PC-3 (cell line): Measurements from ENCODE around the gene ZNF606. TPM values are rescaled to one million over a fixed set of nuclear protein-coding genes. Genes with fewer than 3 reads are reported as not detected.

Source experiments
- ATAC-seq: fragments of 200-7000 bp; cut with Tn5 transposase; 2 replicates; pipeline ENCODE4 v1.9.1; 2020; ENCODE audit warnings: mild to moderate bottlenecking, moderate library complexity
- BruUV-seq: library from RNA; stranded (reverse); fragments of 400-500 nt; replicated peaks from 2 replicates; lab custom pipeline; 2021; lab: Mats Ljungman, UMichigan
- CTCF ChIA-PET: fragments of 300-600 bp; sonication (Branson Sonifier 250); formaldehyde crosslinking; loops from one replicate; lab custom pipeline; 2022; ENCODE audit warnings: antibody characterized with exemption; lab: Charles Lee
- POLR2A ChIA-PET: fragments of 300-600 bp; sonication (Branson Sonifier 250); formaldehyde crosslinking; loops from one replicate; lab custom pipeline; 2022; ENCODE audit warnings: antibody characterized with exemption; ENCODE audit not compliant: unreplicated experiment; lab: Charles Lee
- DNase-seq: peaks from one replicate; pipeline ENCODE4 v3.0.0-alpha.2; 2015
- H2AFZ ChIP-seq: fragments of 300-600 bp; sonication (generic); 2 replicates; pipeline ENCODE4 v1.6.0; 2016; ENCODE audit warnings: antibody characterized with exemption, low read length
- H3F3A ChIP-seq: fragments of 300-600 bp; sonication (generic); one replicate; pipeline ENCODE4 v1.6.0; 2017; ENCODE audit warnings: antibody characterized with exemption, low read length, control low read depth, mild to moderate bottlenecking; ENCODE audit not compliant: unreplicated experiment
- H3K27ac ChIP-seq: fragments of 300-600 bp; sonication (generic); 2 replicates; pipeline ENCODE4 v1.5.1; 2016; ENCODE audit warnings: mild to moderate bottlenecking, low read length
- H3K27me3 ChIP-seq: fragments of 300-600 bp; sonication (generic); 2 replicates; pipeline ENCODE4 v1.6.1; 2016; ENCODE audit warnings: low read length, mixed read lengths
- H3K36me3 ChIP-seq: fragments of 300-600 bp; sonication (generic); 2 replicates; pipeline ENCODE4 v1.6.1; 2016; ENCODE audit warnings: low read depth, mixed run types, low read length, mixed read lengths
- H3K4me1 ChIP-seq: fragments of 300-600 bp; sonication (generic); 2 replicates; pipeline ENCODE4 v1.5.1; 2016; ENCODE audit warnings: low read length; ENCODE audit not compliant: insufficient read depth
- H3K4me2 ChIP-seq: fragments of 300-600 bp; sonication (generic); 2 replicates; pipeline ENCODE4 v1.6.0; 2016; ENCODE audit warnings: low read length
- H3K4me3 ChIP-seq: fragments of 300-600 bp; sonication (generic); 2 replicates; pipeline ENCODE4 v1.5.1; 2016; ENCODE audit warnings: mild to moderate bottlenecking, low read length, mixed read lengths
- H3K79me2 ChIP-seq: fragments of 300-600 bp; sonication (generic); 2 replicates; pipeline ENCODE4 v1.6.1; 2017; ENCODE audit warnings: low read length, mixed read lengths
- H3K9ac ChIP-seq: fragments of 300-600 bp; sonication (generic); 2 replicates; pipeline ENCODE4 v1.6.0; 2016; ENCODE audit warnings: mild to moderate bottlenecking, low read length
- H3K9me2 ChIP-seq: fragments of 300-600 bp; sonication (generic); replicated peaks from 2 replicates; pipeline ENCODE4 v1.6.1; 2016; ENCODE audit warnings: mixed run types, low read length, mixed read lengths
- H3K9me3 ChIP-seq: fragments of 300-600 bp; sonication (generic); 2 replicates; pipeline ENCODE4 v1.6.1; 2016; ENCODE audit warnings: low read length, mixed read lengths
- H4K20me1 ChIP-seq: fragments of 300-600 bp; sonication (generic); 2 replicates; pipeline ENCODE4 v1.6.1; 2016; ENCODE audit warnings: low read length, mixed read lengths
- CTCF ChIP-seq: fragments of 300-600 bp; sonication (generic); conservative IDR thresholded peaks from 2 replicates; pipeline ENCODE4 v1.5.1; 2017; ENCODE audit warnings: antibody characterized with exemption, low read depth, mild to moderate bottlenecking, low read length
- EZH2 ChIP-seq: fragments of 300-600 bp; sonication (generic); IDR thresholded peaks from one replicate; pipeline ENCODE4 v1.6.1; 2017; ENCODE audit warnings: antibody characterized with exemption, mild to moderate bottlenecking, low read length; ENCODE audit not compliant: unreplicated experiment
- EZH2phosphoT487 ChIP-seq: fragments of 300-600 bp; sonication (generic); IDR thresholded peaks from 2 replicates; pipeline ENCODE4 v1.6.1; 2018; ENCODE audit warnings: mild to moderate bottlenecking, antibody characterized with exemption, low read length, borderline replicate concordance
- intact Hi-C: fragments of 100-400 bp; cut with micrococcal nuclease; formaldehyde crosslinking; loops from 2 replicates; pipeline ENCODE4 v1.9.0; 2023
- total RNA-seq: library from RNA; depleted of rRNA; stranded (reverse); fragments of >200 nt; gene quantifications from 2 replicates; pipeline ENCODE4 v1.2.3, GENCODE V29; 2014

The ZNF606 gene
- total RNA-seq, 1 experiment from 2014 or later, result 6.0 TPM

DNA sequence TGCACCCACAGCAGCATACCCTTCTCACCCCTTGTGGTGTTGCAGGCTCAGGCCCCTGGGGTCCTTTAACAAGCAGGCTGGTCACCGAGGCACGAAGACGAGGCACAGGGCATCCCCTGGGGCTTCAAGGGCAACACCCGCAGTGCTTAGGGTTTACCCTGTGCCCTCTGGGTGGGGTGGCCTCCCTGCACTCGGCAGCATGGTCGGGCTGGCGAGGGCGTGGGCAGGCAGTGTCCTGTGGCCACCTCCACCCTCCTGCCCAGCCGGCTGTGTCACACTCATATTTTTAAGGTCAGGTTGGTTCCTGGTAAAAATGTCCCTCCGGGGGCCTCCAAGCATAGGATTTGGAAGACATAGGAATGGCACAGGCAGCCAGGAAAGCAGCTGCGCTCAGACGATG, 45.1 kb upstream of the ZNF606 start:
- Histone ChIP-seq H4K20me1 (no peaks in the 10 kb centered on the region), H3K4me3 (no peak overlapping the region), H2AFZ (no peak overlapping the region), H3K27ac (no peak overlapping the region), H3K9me2 (no peaks in the 10 kb centered on the region), H3K9me3 (peaks cover 48% of the 10 kb centered on the region), H3K4me1 (no peaks in the 10 kb centered on the region), H3K4me2 (no peak overlapping the region), H3K36me3 (no peaks in the 10 kb centered on the region), H3F3A (no peaks in the 10 kb centered on the region), H3K79me2 (no peaks in the 10 kb centered on the region), H3K27me3 (no peaks in the 10 kb centered on the region), H3K9ac (no peak overlapping the region)
- TF ChIP-seq CTCF, result no peak
- no peak for TF ChIP-seq EZH2
- TF ChIP-seq EZH2phosphoT487, result no peak
- no TSS peak for BruUV-seq
- POLR2A ChIA-PET, result no interaction called here
- intact Hi-C loops, result no loop called here
- DNase-seq, result no peak
- CTCF ChIA-PET, result no interaction called here
- ATAC-seq, result no peak

GRCh38 chr19:58046856-58047255, 44.2 kb upstream of the ZNF606 start:
- Histone ChIP-seq H4K20me1 (no peaks in the 10 kb centered on the region), H3F3A (no peaks in the 10 kb centered on the region), H3K4me2 (no peak overlapping the region), H3K9me2 (no peaks in the 10 kb centered on the region), H3K9me3 (peaks cover 45% of the 10 kb centered on the region), H3K27me3 (no peaks in the 10 kb centered on the region), H3K79me2 (no peaks in the 10 kb centered on the region), H3K36me3 (no peaks in the 10 kb centered on the region), H3K4me1 (no peaks in the 10 kb centered on the region), H3K27ac (no peak overlapping the region), H3K9ac (no peak overlapping the region), H2AFZ (no peak overlapping the region), H3K4me3 (no peak overlapping the region)
- ATAC-seq (no peak), DNase-seq (no peak)
- ChIA-PET CTCF (no interaction called here), POLR2A (no interaction called here)
- TF ChIP-seq EZH2 (no peak), CTCF (no peak), EZH2phosphoT487 (no peak)
- intact Hi-C loops, result no loop called here
- BruUV-seq, result no TSS peak

DNA sequence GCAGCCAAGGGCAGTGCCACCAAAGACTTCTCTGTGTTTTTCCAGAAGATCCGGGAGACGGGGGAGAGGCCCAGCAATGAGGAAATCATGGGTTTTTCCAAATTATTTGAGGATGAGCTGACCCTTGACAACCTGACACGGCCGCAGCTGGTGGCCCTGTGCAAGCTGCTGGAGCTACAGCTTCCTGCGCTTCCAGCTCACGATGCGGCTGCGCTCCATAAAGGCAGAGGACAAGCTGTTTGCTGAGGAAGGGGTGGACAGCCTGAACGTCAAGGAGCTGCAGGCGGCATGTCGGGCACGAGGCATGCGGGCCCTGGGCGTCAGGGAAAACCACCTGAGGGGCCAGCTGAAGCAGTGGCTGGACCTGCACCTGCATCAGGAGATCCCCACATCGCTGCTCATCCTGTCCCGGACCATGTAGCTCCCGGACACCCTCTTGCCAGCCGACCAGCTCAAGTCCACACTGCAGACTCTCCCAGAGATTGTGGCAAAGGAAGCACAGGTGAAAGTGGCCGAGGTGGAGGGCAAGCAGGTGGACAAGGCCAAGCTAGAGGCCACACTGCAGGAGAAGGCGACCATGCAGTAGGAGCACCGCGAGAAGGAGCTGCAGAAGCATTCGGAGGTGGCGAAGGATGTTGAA, 42.9 kb upstream of the ZNF606 start:
- Histone ChIP-seq H3K36me3 (no peaks in the 10 kb centered on the region), H3K9ac (no peak overlapping the region), H3K4me3 (no peak overlapping the region), H2AFZ (no peak overlapping the region), H3F3A (no peaks in the 10 kb centered on the region), H3K9me3 (peaks cover 50% of the 10 kb centered on the region), H4K20me1 (no peaks in the 10 kb centered on the region), H3K9me2 (no peaks in the 10 kb centered on the region), H3K27ac (no peak overlapping the region), H3K79me2 (no peaks in the 10 kb centered on the region), H3K4me1 (no peaks in the 10 kb centered on the region), H3K27me3 (no peaks in the 10 kb centered on the region), H3K4me2 (no peak overlapping the region)
- TF ChIP-seq EZH2phosphoT487 (no peak), EZH2 (no peak)
- no peak for ATAC-seq
- no peak for DNase-seq
- CTCF ChIA-PET, result no interaction called here
- BruUV-seq, result no TSS peak
- intact Hi-C loops, result no loop called here
- POLR2A ChIA-PET, result no interaction called here
